ENCODE results near the gene GPR132.
"Not testable (repeated sequence)": the region's sequence is repeated elsewhere in the genome, so short reads cannot be mapped to it uniquely, and the experiment has no call there.

GPR132 gene

DNA sequence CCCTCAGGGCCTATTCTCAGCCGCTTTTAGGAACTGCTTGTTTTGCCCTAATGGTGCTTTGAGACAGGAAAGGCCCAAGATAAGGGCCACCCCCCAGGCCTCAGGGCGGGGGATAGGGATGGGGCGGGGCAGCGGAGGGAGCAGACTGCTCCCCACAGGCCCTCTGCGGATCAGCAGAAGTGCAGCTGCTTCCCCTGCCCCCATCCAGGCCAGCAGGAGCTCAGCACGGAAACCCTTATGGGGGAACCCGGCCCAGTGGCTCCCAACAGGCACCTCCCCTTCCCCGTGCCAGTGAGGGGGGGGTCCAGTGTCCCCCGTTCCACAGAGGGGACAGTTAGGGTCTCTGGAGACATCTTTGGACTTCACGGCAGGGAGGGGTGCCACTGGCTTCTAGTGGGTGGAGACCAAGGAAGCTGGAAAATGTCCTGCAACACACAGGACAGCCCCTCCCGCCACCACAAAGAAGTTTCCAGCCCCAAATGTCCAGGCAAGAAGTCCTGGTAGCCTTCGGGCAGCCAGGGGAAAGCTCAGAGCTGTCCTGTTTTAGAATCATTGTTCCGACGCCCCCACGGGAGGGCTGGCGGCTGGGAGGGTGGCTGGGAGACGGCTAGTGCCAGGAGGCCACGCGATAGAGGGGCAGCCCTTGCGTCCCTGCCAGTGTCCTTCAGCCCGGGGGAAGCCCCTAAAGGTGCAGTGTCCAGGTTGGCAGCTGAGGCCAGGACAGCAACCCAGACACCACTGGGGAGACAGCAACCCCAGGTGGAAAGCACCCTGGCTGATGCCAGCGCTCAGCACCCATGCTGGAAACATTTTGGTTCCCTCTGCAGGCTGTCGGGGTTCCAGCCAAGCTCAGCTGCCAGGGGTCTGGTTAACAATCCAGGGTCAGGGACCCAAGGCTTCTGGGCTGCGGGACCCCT lies 10.4 kb upstream of the GPR132 start:
- DNase-seq (ENCODE audit: low read depth in 2 of 2), result no peak

- no peak for DNase-seq (ENCODE audit: low read depth in 2 of 2)
These were observed 9.4 kb upstream of the GPR132 start for GRCh38 chr14:105074601-105075053.

- DNase-seq (ENCODE audit: low read depth in 2 of 2), result no peak
These were observed 8.7 kb upstream of the GPR132 start for GRCh38 chr14:105073720-105074600.

- DNase-seq (ENCODE audit: low read depth in 2 of 2), result no peak
These were observed 7.9 kb upstream of the GPR132 start for GRCh38 chr14:105072892-105073719.

- no peak for DNase-seq (ENCODE audit: low read depth in 2 of 2)
These were observed 7.2 kb upstream of the GPR132 start for GRCh38 chr14:105072381-105072861.

GRCh38 chr14:105071942-105072341 lies 6.7 kb upstream of the GPR132 start:
- no peak for DNase-seq (ENCODE audit: low read depth in 2 of 2)

DNA sequence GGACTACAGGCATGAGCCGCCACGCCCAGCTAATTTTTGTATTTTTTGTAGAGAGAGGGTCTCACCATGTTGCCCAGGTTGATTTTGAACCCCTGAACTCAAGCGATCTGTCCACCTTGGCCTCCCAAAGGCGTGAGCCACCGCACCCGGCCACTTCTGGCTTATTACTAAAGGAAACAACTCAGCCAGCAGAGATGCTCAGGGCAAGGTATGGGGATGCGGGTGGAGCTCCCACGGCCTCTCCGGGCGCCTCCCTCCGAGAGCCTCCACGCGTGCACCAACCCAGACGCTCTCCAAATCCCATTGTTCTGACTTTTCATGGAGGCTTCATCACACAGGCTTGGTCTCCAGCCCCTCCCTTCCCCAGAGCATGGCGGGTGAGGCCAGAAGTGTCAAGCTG lies 6.1 kb upstream of the GPR132 start:
- DNase-seq (ENCODE audit: low read depth in 2 of 2), result no peak

DNA sequence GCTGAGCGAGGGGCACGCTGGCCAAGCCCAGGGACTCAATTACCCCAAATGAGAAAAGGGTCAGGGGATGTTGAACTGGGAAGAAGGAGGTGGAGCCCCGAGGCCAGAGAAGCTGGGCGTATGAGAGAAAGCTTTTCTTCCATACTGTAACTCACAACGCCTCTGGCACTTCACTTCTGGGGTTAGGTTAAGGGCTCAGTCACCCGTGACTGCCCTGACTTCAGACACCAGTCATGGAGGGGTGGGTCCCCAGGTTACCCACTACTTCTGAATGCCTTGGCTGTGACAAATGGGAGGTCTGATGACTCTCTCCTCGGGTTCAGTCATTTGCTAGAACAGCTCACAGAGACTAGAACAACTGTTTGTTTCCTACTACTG lies 5.5 kb upstream of the GPR132 start:
- no peak for DNase-seq (ENCODE audit: low read depth in 2 of 2)

- DNase-seq (ENCODE audit: low read depth in 2 of 2), result no peak
These were observed 4.9 kb upstream of the GPR132 start for GRCh38 chr14:105069871-105070759.

DNA sequence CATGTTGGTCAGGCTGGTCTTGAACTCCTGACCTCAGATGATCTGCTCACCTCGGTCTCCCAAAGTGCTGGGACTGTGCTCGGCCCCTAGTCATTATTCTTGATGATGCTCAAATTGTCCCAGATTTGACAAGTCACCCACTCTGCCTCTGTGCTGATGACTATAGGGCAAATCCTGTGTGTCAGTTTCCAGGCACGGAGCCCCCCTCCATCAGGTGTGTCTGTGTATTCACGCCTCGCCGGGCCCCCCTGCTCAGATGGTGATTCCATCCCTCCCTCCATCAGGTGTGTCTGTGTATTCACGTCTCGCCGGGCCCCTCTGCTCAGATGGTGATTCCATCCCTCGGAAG lies 4.3 kb upstream of the GPR132 start:
- DNase-seq (ENCODE audit: low read depth in 2 of 2), result no peak

GRCh38 chr14:105068818-105069217 lies 3.6 kb upstream of the GPR132 start:
- no peak for DNase-seq (ENCODE audit: low read depth in 2 of 2)

DNA sequence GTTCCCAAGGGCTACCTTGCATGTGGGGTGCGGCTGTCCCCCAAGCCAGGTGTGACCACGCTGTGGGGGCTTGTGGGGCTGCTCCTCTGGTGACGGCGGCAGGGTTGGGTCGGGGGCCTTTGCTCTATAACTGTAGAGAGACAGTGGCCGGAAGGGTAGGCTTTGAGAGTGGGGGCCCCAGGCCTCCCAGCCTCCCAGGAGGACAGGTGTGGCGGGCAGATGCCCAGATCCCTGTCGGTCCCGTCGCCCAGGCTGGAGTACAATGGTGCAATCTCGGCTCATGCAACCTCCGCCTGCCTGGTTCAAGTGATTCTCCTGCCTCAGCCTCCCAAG lies 2.7 kb upstream of the GPR132 start:
- no peak for DNase-seq (ENCODE audit: low read depth in 2 of 2)

DNA sequence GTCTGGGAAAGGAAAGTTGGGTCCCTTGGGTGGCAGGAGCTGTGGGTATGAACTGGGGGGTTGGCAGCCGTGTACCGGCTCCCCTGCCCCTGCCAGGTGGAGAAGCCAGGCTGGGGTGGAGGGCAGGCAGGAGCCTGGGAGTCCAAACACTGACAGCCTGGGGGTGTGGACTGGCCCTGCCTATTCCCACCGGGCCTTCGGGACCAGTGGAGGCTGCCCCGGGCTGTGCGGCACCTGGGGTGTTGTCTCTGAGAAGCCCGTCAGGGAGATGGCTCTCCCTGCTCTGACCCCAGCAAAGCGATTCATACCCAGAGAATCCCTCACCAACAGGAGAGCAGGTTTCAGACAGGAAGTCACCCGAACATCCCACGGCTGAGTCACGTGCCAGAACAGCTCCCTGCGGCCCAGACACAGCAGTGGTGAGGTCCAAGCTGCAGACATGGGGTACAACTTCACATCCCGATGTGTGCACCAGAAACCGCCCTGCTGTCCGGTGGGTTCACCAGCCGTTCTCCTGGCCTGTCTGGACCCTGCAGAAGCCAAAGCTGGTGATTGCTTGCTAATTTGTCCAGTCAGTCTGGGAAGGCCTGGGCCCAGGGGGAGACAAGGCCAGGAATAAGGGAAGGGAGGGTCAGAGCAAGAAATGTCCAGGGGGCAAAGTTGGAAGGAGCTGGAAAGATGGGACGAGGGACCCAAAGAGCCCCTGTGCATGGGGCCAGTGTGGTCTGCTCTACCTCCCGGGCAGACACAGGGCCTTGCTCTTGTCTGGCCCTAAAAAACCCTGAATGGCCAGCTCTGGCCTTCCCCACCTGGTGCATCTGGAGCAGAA lies 2.1 kb upstream of the GPR132 start:
- DNase-seq (ENCODE audit: low read depth in 2 of 2), result no peak

GRCh38 chr14:105066240-105067071 lies 1.2 kb upstream of the GPR132 start:
- no peak for DNase-seq (ENCODE audit: low read depth in 2 of 2)

DNA sequence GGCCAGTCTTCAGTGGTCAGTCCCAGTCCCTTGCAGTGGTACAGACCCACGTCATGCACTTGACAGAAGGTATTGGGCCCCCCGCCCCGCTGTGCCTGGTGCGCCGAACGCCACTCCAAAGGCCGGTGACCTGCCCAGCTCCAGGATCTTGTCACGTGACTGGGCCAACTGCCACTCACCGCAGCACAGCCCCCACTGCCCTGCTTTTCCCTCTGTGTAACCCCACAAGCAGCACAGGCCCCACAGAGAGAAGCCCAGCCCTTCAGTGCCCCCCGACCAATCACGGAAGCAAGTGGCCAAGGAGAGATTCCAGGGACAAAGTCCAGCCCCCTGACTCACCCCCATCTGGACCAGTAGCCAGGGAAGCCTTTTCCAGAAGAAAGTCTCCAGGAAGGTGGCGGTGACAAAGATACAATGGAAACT lies 498 bp downstream of the GPR132 start:
- no peak for DNase-seq (ENCODE audit: low read depth in 2 of 2)

GRCh38 chr14:105064001-105064400 lies 1.2 kb downstream of the GPR132 start:
- no peak for DNase-seq (ENCODE audit: low read depth in 2 of 2)

GRCh38 chr14:105063506-105063905 lies 1.7 kb downstream of the GPR132 start:
- not testable (repeated sequence) for DNase-seq (ENCODE audit: low read depth in 2 of 2)

DNA sequence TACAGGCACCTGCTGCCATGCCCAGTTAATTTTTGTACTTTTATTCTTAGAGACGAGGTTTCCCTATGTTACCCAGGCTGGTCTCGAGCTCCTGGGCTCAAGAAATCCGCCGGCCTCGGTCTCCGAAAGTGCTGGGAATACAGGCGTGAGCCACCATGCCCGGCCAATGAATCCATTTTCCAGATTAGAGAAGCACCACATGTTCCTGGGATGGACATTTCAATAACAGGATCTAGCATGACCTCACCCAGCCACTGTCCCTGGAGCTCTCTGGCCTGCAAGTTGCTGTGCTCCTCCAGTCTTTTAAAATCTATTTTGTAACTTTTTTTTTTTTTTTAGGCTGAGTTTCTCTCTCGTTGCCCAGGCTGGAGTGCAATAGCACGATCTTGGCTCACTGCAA lies 2.2 kb downstream of the GPR132 start:
- DNase-seq (ENCODE audit: low read depth in 2 of 2), result no peak

GRCh38 chr14:105062048-105062433 lies 3.2 kb downstream of the GPR132 start:
- DNase-seq (ENCODE audit: low read depth in 2 of 2), result no peak

Measured in fibroblast of skin of left quadriceps (primary cell).